Ascending aorta (tissue), 2 donors: ENCODE measurements around the gene EPB41. TPM values are rescaled to one million over a fixed set of nuclear protein-coding genes. Genes with fewer than 3 reads are reported as not detected.

ENCODE experiments used
- DNase-seq, 2 donors: peaks; one replicate each; pipeline ENCODE4 v3.0.0-alpha.2; 2019; ENCODE audit warnings: low spot score in 2 of 2
- H3K27ac ChIP-seq, 2 donors: fragments of 200-600 bp; sonication (generic); one replicate each; pipeline ENCODE4 v1.5.1; 2016 to 2017; ENCODE audit warnings: mild to moderate bottlenecking in 1 of 2
- H3K27me3 ChIP-seq: fragments of 200-600 bp; sonication (generic); one replicate; pipeline ENCODE4 v1.5.1; 2017
- H3K36me3 ChIP-seq, 2 donors: fragments of 200-600 bp; sonication (generic); one replicate each; pipeline ENCODE4 v1.5.1; 2016
- H3K4me1 ChIP-seq, 2 donors: fragments of 200-600 bp; sonication (generic); one replicate each; pipeline ENCODE4 v1.5.1; 2016 to 2017; ENCODE audit warnings: mild to moderate bottlenecking in 1 of 2
- H3K4me3 ChIP-seq, 2 donors: fragments of 200-600 bp; sonication (generic); one replicate each; pipeline ENCODE4 v1.5.1; 2016 to 2017; ENCODE audit warnings: mild to moderate bottlenecking in 1 of 2
- H3K9me3 ChIP-seq, 2 donors: fragments of 200-600 bp; sonication (generic); one replicate each; pipeline ENCODE4 v1.5.1; 2016
- intact Hi-C: fragments of 100-400 bp; cut with DNase I; formaldehyde crosslinking; loops from one replicate; pipeline ENCODE4 v1.15.1; 2023
- total RNA-seq: library from RNA; depleted of rRNA; stranded (reverse); fragments of >200 nt; gene quantifications from one replicate; pipeline ENCODE4 v1.1.0, GENCODE V29; 2016
- TF ChIP-seq, protein P1 (sequence below), 3 experiments: fragments of 200-600 bp in 2 of 3; fragments of 450-650 bp in 1 of 3; sonication (generic) in 2 of 3; IDR thresholded peaks; one replicate each; pipeline ENCODE4 v1.5.1; 2016 to 2019; ENCODE audit warnings: antibody characterized with exemption in 3 of 3, mild to moderate bottlenecking in 1 of 3, moderate library complexity in 1 of 3

The EPB41 gene
- total RNA-seq, 1 donor from 2014 or later, result 47.6 TPM

DNA sequence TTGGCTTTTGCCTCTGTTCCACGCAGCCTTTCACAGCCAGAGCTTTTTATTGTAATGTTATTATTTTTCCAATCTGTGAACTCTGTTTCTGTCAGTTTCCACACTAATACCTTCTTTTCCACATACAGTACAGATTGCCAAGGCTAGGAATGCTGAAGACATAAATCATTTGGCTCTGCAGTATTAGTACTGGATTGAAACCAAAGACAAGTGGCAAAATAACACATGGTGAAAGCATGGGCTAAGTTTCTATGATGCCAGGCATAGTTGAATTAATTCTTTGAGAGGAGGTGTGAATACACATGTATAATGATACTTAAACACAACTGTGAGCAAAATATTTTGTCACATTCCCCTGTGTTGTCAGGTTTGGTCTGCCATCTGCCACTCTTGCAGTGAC lies 135.8 kb downstream of the EPB41 start:
- Histone ChIP-seq H3K4me3 (no peak overlapping the region), H3K27me3 (no peaks in the 10 kb centered on the region), H3K36me3 (no peaks in the 10 kb centered on the region), H3K9me3 (no peaks in the 10 kb centered on the region), H3K27ac (peak overlapping the region in 1 of 2 donors; percentile 19), H3K4me1 (peaks cover 0 to 30% of the 10 kb centered on the region in 2 donors)
- TF ChIP-seq, protein P1, sequence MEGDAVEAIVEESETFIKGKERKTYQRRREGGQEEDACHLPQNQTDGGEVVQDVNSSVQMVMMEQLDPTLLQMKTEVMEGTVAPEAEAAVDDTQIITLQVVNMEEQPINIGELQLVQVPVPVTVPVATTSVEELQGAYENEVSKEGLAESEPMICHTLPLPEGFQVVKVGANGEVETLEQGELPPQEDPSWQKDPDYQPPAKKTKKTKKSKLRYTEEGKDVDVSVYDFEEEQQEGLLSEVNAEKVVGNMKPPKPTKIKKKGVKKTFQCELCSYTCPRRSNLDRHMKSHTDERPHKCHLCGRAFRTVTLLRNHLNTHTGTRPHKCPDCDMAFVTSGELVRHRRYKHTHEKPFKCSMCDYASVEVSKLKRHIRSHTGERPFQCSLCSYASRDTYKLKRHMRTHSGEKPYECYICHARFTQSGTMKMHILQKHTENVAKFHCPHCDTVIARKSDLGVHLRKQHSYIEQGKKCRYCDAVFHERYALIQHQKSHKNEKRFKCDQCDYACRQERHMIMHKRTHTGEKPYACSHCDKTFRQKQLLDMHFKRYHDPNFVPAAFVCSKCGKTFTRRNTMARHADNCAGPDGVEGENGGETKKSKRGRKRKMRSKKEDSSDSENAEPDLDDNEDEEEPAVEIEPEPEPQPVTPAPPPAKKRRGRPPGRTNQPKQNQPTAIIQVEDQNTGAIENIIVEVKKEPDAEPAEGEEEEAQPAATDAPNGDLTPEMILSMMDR (IDR thresholded peaks at IDR 0.05), result no peak
- DNase-seq, result no peak
- intact Hi-C loops, result loop anchor here (5.0 kb wide), 3 partner anchors 72 to 168 kb away; partner anchors contain the start of gene TMEM200B

DNA sequence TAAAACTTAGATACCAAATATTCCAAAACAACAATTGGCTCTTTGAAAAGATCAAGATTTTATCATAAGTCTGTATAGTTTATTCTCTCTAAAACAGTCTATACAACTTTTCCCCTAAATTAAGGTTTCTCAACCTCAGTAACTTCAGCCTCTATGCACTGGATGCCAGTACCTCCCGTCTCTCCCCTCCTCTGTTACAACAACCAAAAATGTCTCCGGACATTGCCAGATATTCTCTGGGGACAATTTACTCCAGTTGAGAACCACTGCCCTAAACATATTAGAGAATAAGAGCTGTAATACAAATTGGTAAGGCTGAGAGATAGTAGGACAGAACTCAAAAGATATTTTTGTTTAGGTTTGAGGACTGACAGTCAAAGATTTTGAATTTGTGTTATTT lies 137.7 kb downstream of the EPB41 start:
- no peak overlapping the region for H3K4me3 ChIP-seq
- TF ChIP-seq, protein P1 (IDR thresholded peaks at IDR 0.05), result no peak
- no peaks in the 10 kb centered on the region for H3K27me3 ChIP-seq
- DNase-seq, result no peak
- peak overlapping the region; percentile 44 to 58 for H3K27ac ChIP-seq
- H3K9me3 ChIP-seq, result no peaks in the 10 kb centered on the region
- H3K36me3 ChIP-seq, result no peaks in the 10 kb centered on the region
- H3K4me1 ChIP-seq, result peaks cover 0 to 30% of the 10 kb centered on the region in 2 donors
- intact Hi-C loops, result loop anchor here (5.0 kb wide), 3 partner anchors 70 to 170 kb away; partner anchors contain the start of gene TMEM200B

DNA sequence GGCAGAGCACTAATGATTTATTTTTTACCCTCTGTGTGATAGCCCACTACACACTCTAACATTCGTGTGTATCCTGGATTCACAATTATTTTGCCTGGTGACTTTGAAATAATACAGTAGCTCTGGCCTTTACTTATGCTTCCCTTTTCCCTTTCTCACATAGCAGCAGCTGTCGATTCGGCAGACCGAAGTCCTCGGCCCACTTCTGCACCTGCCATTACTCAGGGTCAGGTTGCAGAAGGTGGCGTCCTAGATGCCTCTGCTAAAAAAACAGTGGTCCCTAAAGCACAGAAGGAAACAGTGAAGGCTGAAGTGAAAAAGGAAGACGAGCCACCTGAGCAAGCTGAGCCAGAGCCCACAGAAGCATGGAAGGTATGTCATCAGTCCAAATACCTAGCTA lies 138.6 kb downstream of the EPB41 start:
- no peaks in the 10 kb centered on the region for H3K9me3 ChIP-seq
- TF ChIP-seq, protein P1 (IDR thresholded peaks at IDR 0.05), result no peak
- no peaks in the 10 kb centered on the region for H3K27me3 ChIP-seq
- DNase-seq, result no peak
- peaks cover 0 to 30% of the 10 kb centered on the region in 2 donors for H3K4me1 ChIP-seq
- H3K27ac ChIP-seq, result peak overlapping the region; percentile 44 to 58
- H3K36me3 ChIP-seq, result no peaks in the 10 kb centered on the region
- intact Hi-C loops, result loop anchor here (5.0 kb wide), 3 partner anchors 69 to 171 kb away; partner anchors contain the start of gene TMEM200B
- H3K4me3 ChIP-seq, result no peak overlapping the region

DNA sequence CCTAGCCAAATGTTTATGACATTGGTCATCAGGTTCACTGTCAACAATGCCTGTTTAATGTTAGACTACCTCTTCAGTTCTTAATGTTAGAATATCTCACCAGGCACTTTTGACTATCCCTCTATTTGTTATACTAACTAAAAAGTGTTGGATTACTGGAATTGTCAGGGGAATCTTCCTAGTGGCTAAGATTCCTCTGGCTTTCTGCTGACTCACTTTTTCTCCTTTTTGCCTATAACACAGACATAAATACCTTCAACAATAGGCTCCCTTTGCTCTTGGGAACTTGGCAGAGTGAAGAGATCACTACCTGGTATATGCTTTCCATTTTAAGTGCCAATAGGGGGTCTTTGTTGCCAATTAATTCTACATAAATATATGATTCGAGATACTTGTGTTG lies 140.8 kb downstream of the EPB41 start:
- Histone ChIP-seq H3K36me3 (no peaks in the 10 kb centered on the region), H3K27me3 (no peaks in the 10 kb centered on the region), H3K4me1 (peaks cover 0 to 22% of the 10 kb centered on the region in 2 donors), H3K4me3 (no peak overlapping the region), H3K27ac (no peak overlapping the region), H3K9me3 (no peaks in the 10 kb centered on the region)
- no peak for DNase-seq
- intact Hi-C loops, result no loop called here
- TF ChIP-seq, protein P1 (IDR thresholded peaks at IDR 0.05), result no peak

DNA sequence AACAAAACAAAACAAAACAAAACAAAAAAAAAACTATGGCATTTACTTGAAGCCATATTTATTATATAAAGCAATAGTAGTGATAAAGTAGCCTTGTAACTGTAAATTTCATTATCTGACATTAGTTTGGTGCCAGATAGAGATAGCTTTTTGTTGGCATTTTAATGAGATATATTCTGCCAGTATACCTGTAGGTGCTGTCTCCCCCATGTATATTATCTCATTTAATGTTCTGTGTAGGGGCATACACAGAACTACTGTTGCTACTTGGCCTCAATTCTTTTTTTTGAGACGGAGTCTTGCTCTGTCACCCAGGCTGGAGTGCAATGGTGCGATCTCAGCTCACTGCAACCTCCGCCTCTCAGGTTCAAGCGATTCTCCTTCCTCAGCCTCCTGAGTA lies 141.9 kb downstream of the EPB41 start:
- intact Hi-C loops, result no loop called here
- DNase-seq, result no peak
- no peak overlapping the region for H3K4me3 ChIP-seq
- H3K9me3 ChIP-seq, result no peaks in the 10 kb centered on the region
- no peak overlapping the region for H3K27ac ChIP-seq
- TF ChIP-seq, protein P1 (IDR thresholded peaks at IDR 0.05), result no peak
- peaks cover 0 to 14% of the 10 kb centered on the region in 2 donors for H3K4me1 ChIP-seq
- no peaks in the 10 kb centered on the region for H3K27me3 ChIP-seq
- H3K36me3 ChIP-seq, result no peaks in the 10 kb centered on the region

DNA sequence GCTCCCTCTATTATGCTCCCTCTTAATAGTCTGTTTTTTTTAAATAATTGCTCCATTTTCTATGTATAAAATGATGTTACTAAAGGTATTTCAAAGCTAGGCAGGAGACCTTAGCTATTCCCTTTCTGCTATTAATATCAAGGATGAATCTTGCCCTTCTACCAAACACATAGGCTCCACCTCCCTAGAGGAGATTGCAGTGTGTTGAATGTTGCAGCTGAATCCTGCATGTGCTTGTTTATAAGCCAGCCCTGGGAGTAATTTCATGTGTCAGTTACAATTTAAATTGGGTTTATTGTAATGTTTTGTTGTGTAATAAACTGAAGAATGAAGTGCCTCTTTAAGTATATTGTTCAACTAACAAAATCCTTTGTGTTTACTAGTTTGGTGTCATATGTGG lies 143.3 kb downstream of the EPB41 start:
- TF ChIP-seq, protein P1 (IDR thresholded peaks at IDR 0.05), result no peak
- Histone ChIP-seq H3K27ac (no peak overlapping the region), H3K4me1 (peaks cover 0 to 6% of the 10 kb centered on the region in 2 donors), H3K27me3 (no peaks in the 10 kb centered on the region), H3K36me3 (no peaks in the 10 kb centered on the region), H3K4me3 (no peak overlapping the region), H3K9me3 (no peaks in the 10 kb centered on the region)
- no peak for DNase-seq
- intact Hi-C loops, result no loop called here
